Transverse colon (tissue), 4 donors: ENCODE data around the gene RBM10. TPM values are rescaled to one million over a fixed set of nuclear protein-coding genes. Genes with fewer than 3 reads are reported as not detected.

Experiments used
- DNase-seq: peaks from one replicate; pipeline ENCODE4 v3.0.0-alpha.2; 2019
- H3K27ac ChIP-seq, 4 donors: fragments of 200-600 bp; sonication (generic); 2 replicates each; pipeline ENCODE4 v1.5.1; 2016 to 2018; ENCODE audit warnings: inconsistent platforms in 4 of 4
- H3K27me3 ChIP-seq: fragments of 200-600 bp; sonication (generic); 2 replicates; pipeline ENCODE4 v1.5.1; 2017; ENCODE audit warnings: inconsistent platforms
- H3K36me3 ChIP-seq, 4 donors: fragments of 200-600 bp; sonication (generic); 2 replicates each; pipeline ENCODE4 v1.5.1; 2017 to 2019; ENCODE audit warnings: inconsistent platforms in 4 of 4
- H3K4me1 ChIP-seq, 4 donors: fragments of 200-600 bp; sonication (generic); 2 replicates each; pipeline ENCODE4 v1.5.1; 2017 to 2020; ENCODE audit warnings: inconsistent platforms in 4 of 4
- H3K4me3 ChIP-seq, 4 donors: fragments of 200-600 bp; sonication (generic); 1 replicate in 1 of 4; 2 replicates in 3 of 4; pipeline versions ENCODE4 v1.5.1 to v1.6.1; 2017 to 2019; ENCODE audit warnings: inconsistent platforms in 4 of 4
- H3K9me3 ChIP-seq, 2 donors: fragments of 200-600 bp; sonication (generic); 2 replicates each; pipeline ENCODE4 v1.5.1; 2017 to 2019; ENCODE audit warnings: inconsistent platforms in 2 of 2
- CTCF ChIP-seq, 5 experiments: fragments of 200-600 bp in 3 of 5; fragments of 450-650 bp in 2 of 5; sonication (generic) in 3 of 5; IDR thresholded peaks; 1 replicate in 2 of 5; 2 replicates in 3 of 5; pipeline ENCODE4 v1.5.1; 2016 to 2017; ENCODE audit warnings: antibody characterized with exemption in 5 of 5, inconsistent platforms in 3 of 5, mild to moderate bottlenecking in 2 of 5, moderate library complexity in 1 of 5
- EP300 ChIP-seq: sonication (generic); formaldehyde crosslinking; IDR thresholded peaks from one replicate; pipeline ENCODE4 v1.6.1; 2017; ENCODE audit warnings: antibody characterized with exemption, low read depth
- POLR2A ChIP-seq: fragments of 450-650 bp; IDR thresholded peaks from one replicate; pipeline ENCODE4 v1.6.1; 2016; ENCODE audit warnings: antibody characterized with exemption, mild to moderate bottlenecking, moderate library complexity
- POLR2AphosphoS5 ChIP-seq, 3 donors: sonication (generic); formaldehyde crosslinking; IDR thresholded peaks; one replicate each; pipeline ENCODE4 v1.6.1; 2016; ENCODE audit warnings: antibody characterized with exemption in 3 of 3
- WGBS, 2 donors: methylation state at CpG; one replicate each; pipeline ENCODE4 v1.1.5; 2018; ENCODE audit warnings: low coverage in 1 of 2; 5-methylcytosine and 5-hydroxymethylcytosine counted together
- in situ Hi-C, 4 donors: fragments of 200-750 bp; cut with MboI; loops; one replicate each; pipeline versions ENCODE4 v1.15.0 to v1.15.1; 2017; ENCODE audit warnings: low sequenced_read_pairs in 3 of 4, low pct_ligation_motif_present in 1 of 4, low pct_unique_long_range_greater_than_20kb in 1 of 4
- intact Hi-C: fragments of 100-400 bp; cut with DNase I; formaldehyde crosslinking; loops from one replicate; pipeline ENCODE4 v1.15.1; 2023; ENCODE audit warnings: low total_unique reads
- total RNA-seq, 4 donors: library from RNA; depleted of rRNA; stranded (reverse); fragments of >200 nt; gene quantifications; one replicate each; pipeline ENCODE4 v1.1.0, GENCODE V29; 2016

RBM10 gene
- total RNA-seq, 4 donors from 2014 or later = 28.6 to 70.8 (median 31.5) TPM

- Histone ChIP-seq H3K36me3 (peaks cover 0 to 15% (median 0%) of the 10 kb centered on the region in 4 donors), H3K4me1 (peaks cover 7 to 33% (median 20%) of the 10 kb centered on the region in 4 donors), H3K27me3 (no peaks in the 10 kb centered on the region), H3K9me3 (no peaks in the 10 kb centered on the region), H3K4me3 (peak overlapping the region; percentile 83 to 99 (median 94)), H3K27ac (peak overlapping the region; percentile 96 to 100 (median 99))
- 16% methylated on average over 57 of the region's 60 CpGs; no CpG with 5 or more reads in 1 of the 2 donors for WGBS, 2 donors
- peak; percentile 70 for DNase-seq
- TF ChIP-seq POLR2AphosphoS5 (IDR thresholded peaks at IDR 0.05) = no peak
- TF ChIP-seq POLR2A = no peak
- TF ChIP-seq EP300 = no peak
- no peak for TF ChIP-seq CTCF (IDR thresholded peaks at IDR 0.05)
- in situ Hi-C loops (loop anchor here in 1 of 4 donors (25.0 kb wide), 1 partner anchor 318 kb away; no protein-coding TSS in a partner anchor), intact Hi-C loops (no loop called here)
Measured at GRCh38 chrX:47218920-47219815, 74.1 kb downstream of the RBM10 start.

- peaks cover 0 to 11% (median 0%) of the 10 kb centered on the region in 4 donors for H3K36me3 ChIP-seq
- no peak overlapping the region for H3K4me3 ChIP-seq
- WGBS, 2 donors = 76% methylated on average over 4 of the region's 4 CpGs; no CpG with 5 or more reads in 1 of the 2 donors
- H3K27ac ChIP-seq = no peak overlapping the region
- no peak for TF ChIP-seq POLR2A
- no peak for TF ChIP-seq CTCF (IDR thresholded peaks at IDR 0.05)
- TF ChIP-seq EP300 = no peak
- no peak for TF ChIP-seq POLR2AphosphoS5 (IDR thresholded peaks at IDR 0.05)
- no peaks in the 10 kb centered on the region for H3K9me3 ChIP-seq
- no peaks in the 10 kb centered on the region for H3K27me3 ChIP-seq
- in situ Hi-C loops (loop anchor here in 1 of 4 donors (25.0 kb wide), 1 partner anchor 316 kb away; no protein-coding TSS in a partner anchor), intact Hi-C loops (no loop called here)
- DNase-seq = no peak
- H3K4me1 ChIP-seq = peaks cover 4 to 28% (median 14%) of the 10 kb centered on the region in 4 donors
Measured at GRCh38 chrX:47221756-47222155, 76.7 kb downstream of the RBM10 start.

DNA sequence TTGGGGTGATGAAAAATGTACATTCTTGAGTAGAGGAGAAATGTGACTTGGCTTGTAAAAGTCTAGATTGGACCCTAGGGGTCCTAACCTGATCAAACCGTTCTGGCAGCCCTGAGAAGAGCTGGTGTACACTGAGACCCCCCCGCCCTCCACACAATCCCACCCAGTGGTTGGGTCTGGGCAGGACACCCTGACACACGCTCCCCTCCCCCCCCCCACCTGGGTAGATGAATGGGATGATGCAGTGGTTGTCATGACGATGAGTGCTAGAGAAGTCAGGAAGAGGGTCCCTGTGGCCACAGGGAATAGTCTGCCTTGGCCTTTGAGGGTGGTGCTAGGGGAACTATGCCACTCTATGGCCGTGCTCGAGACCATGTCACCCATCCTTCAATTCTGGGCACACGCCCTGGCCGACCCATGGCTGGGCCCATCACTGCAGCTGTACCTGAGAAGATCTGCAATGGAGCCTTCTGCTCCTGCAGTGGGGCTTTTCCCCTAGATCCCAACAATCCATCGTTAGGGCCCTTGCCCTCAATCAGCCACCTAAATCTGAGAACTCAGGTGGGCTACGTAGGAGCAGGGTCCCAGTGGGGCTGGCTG, 77.8 kb downstream of the RBM10 start:
- 88% methylated on average over 8 of the region's 10 CpGs; no CpG with 5 or more reads in 1 of the 2 donors for WGBS, 2 donors
- TF ChIP-seq EP300 (no peak), POLR2AphosphoS5 (IDR thresholded peaks at IDR 0.05) (no peak), CTCF (IDR thresholded peaks at IDR 0.05) (no peak), POLR2A (no peak)
- DNase-seq = no peak
- H3K27ac ChIP-seq = no peak overlapping the region
- peaks cover 0 to 20% (median 9%) of the 10 kb centered on the region in 4 donors for H3K4me1 ChIP-seq
- intact Hi-C loops = no loop called here
- H3K4me3 ChIP-seq = no peak overlapping the region
- H3K36me3 ChIP-seq = peaks cover 0 to 14% (median 0%) of the 10 kb centered on the region in 4 donors
- in situ Hi-C loops = loop anchor here in 1 of 4 donors (25.0 kb wide), 1 partner anchor 314 kb away; no protein-coding TSS in a partner anchor
- no peaks in the 10 kb centered on the region for H3K27me3 ChIP-seq
- H3K9me3 ChIP-seq = no peaks in the 10 kb centered on the region
